GM12892 (cell line): ENCODE data around the gene HS3ST4.

Experiments used
- POLR2A ChIP-seq: IDR thresholded peaks from 2 replicates; pipeline ENCODE4 v1.6.1; 2011; ENCODE audit warnings: low read depth, low read length, control low read depth
- TAF1 ChIP-seq: IDR thresholded peaks from 2 replicates; pipeline ENCODE4 v1.6.1; 2011; ENCODE audit warnings: low read depth, mild to moderate bottlenecking, control low read depth, low read length, borderline replicate concordance

- TF ChIP-seq POLR2A: no peak
- TF ChIP-seq TAF1: no peak
These were observed 38.6 kb downstream of the HS3ST4 start for GRCh38 chr16:25730396-25730795.
